Loucy (cell line): Measurements from ENCODE around the gene SHBG.

Experiments
- EZH2phosphoT487 ChIP-seq: fragments of 200-600 bp; IDR thresholded peaks from 2 replicates; pipeline ENCODE4 v1.6.1; 2018; ENCODE audit warnings: antibody characterized with exemption, mild to moderate bottlenecking, moderate library complexity, borderline replicate concordance
- TF ChIP-seq, protein P1 (sequence below): fragments of 200-600 bp; sonication (generic); conservative IDR thresholded peaks from 2 replicates; pipeline ENCODE4 v1.5.1; 2014; ENCODE audit warnings: mild to moderate bottlenecking, antibody characterized with exemption, low read length

DNA sequence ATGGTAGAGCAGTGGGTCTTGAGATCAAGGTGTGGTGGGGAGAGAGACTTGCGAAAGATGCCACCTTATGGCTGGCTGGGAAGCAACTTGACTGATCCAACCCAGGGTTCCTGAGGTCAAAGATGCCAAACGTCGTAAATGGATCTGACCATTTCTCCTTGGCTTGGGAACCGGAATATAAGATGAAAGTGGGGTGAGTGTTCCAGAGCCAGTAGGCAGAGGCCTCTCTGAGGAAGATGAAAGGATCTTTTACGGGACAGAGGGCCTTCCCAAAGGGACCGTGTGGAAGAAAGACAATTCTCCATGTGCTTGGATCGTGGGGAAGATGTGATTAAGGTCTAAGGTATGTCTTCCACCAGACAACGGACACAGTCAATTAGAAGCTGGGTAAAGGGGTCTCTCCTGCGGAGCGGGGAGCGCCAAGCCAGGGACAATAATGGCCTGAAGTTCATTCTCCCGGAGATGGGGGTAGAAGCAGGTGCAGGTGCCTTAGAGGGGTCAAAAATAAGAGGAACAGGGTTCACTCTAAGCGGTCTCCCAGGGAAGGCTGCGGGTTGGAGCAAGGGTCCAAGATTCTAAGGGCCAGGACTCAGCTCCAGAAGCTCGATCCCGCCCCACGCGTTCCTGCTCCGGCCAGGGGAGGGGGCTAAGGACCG is 16.0 kb upstream of the SHBG start:
- TF ChIP-seq, protein P1, sequence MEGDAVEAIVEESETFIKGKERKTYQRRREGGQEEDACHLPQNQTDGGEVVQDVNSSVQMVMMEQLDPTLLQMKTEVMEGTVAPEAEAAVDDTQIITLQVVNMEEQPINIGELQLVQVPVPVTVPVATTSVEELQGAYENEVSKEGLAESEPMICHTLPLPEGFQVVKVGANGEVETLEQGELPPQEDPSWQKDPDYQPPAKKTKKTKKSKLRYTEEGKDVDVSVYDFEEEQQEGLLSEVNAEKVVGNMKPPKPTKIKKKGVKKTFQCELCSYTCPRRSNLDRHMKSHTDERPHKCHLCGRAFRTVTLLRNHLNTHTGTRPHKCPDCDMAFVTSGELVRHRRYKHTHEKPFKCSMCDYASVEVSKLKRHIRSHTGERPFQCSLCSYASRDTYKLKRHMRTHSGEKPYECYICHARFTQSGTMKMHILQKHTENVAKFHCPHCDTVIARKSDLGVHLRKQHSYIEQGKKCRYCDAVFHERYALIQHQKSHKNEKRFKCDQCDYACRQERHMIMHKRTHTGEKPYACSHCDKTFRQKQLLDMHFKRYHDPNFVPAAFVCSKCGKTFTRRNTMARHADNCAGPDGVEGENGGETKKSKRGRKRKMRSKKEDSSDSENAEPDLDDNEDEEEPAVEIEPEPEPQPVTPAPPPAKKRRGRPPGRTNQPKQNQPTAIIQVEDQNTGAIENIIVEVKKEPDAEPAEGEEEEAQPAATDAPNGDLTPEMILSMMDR = peak; percentile 24; the same call in 1 of the 2 replicates
- no peak for TF ChIP-seq EZH2phosphoT487
